ENCODE data around the gene TPK1.

The TPK1 gene

GRCh38 chr7:144835652-144836544, at the start of gene TPK1:
TSS of gene TPK1 (minus strand) at chr7:144836053. CDS start at chr7:144835602, 451 bp downstream.
- peak; percentile 98 for DNase-seq (ENCODE audit: low read depth)

DNA sequence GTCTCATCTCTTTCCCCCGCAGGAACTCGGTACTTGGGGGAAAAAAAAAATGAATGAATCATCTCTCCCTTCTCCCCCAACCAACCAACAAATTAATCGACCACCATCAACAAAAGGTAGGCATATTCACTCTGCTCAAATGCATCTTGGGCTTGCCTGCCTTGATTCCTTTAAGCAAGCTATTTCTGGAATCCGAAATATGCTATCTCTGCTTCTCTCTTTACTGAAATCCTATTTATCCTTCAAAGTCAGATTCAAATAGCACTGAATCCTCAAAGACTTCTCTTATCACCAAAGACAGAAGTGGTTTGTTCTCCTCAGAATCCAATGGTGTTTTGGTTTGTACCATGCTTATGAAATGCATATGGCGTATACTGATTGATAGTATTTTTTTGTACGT, 49.6 kb upstream of the TPK1 start:
- DNase-seq (ENCODE audit: low read depth), result no peak

DNA sequence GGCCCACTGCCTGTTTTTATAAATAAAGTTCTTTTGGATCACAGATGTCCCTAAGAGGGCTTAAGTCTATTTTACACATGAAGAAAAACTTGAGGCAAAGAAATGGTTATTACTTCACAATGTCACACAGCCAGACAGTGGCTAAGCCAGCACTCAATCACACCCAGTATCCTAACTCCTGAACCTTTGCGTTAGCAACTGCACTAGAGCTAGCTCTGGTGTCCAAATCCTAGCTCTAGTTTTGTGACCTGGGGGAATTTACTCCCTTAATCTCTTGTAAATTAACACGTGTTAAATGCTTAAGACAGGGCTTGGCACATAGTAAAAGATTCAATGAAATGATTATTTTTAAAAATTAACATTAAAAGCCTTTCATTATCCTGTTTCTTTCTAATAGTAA, 49.0 kb upstream of the TPK1 start:
- no peak for DNase-seq (ENCODE audit: low read depth)

DNA sequence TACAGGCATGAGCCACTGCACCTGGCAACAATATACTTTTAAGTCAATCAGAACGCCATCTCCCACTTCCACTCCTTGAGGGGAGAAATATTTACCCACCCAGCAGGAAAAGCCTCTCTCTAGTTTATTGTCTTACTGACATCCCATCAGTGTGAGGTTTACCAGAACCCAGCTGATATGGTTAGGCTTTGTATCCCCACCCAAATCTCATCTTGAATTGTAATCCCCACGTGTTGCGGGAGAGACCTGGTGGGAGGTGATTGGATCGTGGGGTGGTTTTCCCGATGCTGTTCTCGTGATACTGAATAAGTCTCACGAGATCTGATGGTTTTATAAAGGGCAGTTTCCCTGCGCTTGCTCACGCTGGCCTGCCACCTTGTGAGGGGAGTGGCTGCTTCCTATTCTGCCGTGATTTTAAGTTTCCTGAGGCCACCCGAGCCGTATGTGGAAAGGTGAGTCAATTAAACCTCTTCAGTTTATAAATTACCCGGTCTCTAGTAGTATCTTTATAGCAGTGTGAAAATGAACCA, 37.5 kb upstream of the TPK1 start:
- no peak for DNase-seq (ENCODE audit: low read depth)

DNA sequence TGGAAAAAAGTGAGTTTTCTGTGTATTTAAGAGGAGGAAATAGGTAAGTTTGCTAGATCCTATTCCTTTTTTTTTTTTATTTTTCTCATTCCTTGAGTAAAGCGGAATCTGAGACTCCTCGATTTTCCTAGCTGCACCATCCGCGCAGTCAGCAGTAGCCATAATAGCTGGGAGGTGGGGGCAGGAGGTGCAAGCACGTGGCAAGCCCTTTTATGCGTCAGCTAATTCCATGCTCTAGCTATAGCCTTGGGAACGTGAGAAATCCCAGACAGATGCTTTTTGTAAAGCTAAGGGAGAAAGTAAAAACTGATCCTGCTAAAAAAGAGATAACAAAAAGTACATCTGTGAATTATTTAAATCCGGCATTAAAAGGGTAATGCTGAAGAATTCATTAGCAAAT, 33.2 kb upstream of the TPK1 start:
- DNase-seq (ENCODE audit: low read depth), result no peak

DNA sequence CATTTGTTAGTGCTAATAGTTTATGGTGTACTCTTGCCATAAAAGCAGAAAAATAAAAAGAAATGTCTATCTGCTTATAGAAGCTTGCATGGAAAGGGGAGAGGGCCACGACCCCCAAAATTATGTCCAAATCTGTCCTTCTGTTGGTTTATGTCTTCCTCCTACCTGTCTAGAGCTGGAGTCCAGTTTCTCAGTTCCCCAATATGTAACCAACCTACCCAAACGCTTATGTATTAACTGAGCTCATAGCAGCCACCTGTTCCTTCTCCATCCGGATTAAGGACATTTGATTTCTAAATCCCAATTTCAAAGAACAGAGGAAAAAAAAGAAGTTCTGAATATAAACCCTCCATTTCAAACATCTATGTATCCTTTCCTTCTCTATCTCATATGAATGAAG, 30.3 kb upstream of the TPK1 start:
- no peak for DNase-seq (ENCODE audit: low read depth)

DNA sequence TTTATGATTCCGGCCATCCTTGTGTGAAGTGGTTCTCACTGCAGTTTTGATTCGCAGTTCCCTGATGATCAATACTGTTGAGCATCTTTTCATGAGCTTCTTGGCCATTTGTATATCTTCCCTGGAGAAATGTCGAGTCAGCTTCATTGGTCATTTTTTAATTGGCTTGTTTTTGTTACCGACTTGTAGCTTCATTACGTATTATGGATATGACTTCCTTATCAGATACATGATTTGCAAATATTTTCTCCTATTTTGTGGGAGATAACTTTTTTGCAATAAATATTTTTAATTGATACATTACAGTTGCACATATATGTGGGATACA, 27.4 kb upstream of the TPK1 start:
- no peak for DNase-seq (ENCODE audit: low read depth)

- no peak for DNase-seq (ENCODE audit: low read depth)
These were observed 26.9 kb upstream of the TPK1 start for GRCh38 chr7:144862612-144863319.

DNA sequence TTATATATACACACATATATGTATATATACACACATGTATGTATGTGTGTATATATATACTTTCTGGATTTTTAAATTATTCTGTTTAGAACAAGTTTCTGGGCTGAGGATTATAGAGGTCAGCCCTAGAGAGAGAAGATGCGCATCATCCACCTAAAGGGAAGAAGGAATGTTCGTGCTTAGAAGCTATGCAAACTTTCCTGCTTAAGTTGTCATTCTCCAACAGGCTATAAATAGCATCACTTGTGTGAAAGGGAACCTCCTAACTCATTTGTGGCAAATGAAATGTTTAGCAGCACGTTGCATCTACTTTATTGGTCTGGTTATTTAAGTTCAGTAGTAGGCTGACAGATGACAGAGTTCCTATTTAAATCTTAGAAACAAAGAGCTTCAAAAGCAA, 23.9 kb upstream of the TPK1 start:
- DNase-seq (ENCODE audit: low read depth), result no peak

DNA sequence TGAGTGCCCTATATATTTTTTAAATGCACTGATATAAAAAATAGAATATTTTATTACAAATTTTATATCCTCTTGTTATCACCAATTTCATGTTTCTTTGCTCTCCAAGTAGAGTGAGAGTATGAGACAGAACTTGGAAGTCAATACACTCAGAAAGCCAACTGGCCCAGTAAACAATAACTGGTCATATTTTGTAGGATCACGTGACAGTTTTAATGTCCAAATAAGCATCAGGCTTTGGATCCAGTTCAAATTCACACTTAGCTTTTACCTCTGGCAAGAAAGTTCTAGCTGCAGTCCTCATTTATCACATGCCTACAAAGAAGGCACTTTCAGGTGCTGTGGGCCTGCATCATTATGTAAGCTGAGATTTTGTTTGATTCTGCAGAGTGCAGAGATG, 21.6 kb upstream of the TPK1 start:
- no peak for DNase-seq (ENCODE audit: low read depth)

GRCh38 chr7:144854839-144855424, 19.1 kb upstream of the TPK1 start:
- peak; percentile 25 for DNase-seq (ENCODE audit: low read depth)

DNA sequence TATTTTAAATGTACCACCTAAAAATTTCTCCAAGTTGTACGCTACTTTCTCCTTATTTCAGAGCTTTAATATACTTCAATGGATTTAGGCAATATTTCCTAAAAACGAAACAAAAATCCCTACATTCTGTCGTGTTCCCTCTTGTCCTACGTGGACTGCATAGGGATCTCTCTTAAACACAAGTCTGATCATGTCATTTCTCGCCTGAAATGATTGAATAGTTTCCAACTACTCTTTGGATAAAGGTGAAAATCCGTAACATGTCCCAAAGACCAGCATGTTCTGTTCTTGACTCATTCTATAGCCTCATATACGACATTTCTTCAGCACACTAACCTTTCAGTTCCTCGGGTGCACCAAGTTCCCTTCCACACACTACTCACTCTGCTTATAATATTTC, 17.7 kb upstream of the TPK1 start:
- no peak for DNase-seq (ENCODE audit: low read depth)

- DNase-seq (ENCODE audit: low read depth), result no peak
These were observed 12.2 kb upstream of the TPK1 start for GRCh38 chr7:144848078-144848477.

DNA sequence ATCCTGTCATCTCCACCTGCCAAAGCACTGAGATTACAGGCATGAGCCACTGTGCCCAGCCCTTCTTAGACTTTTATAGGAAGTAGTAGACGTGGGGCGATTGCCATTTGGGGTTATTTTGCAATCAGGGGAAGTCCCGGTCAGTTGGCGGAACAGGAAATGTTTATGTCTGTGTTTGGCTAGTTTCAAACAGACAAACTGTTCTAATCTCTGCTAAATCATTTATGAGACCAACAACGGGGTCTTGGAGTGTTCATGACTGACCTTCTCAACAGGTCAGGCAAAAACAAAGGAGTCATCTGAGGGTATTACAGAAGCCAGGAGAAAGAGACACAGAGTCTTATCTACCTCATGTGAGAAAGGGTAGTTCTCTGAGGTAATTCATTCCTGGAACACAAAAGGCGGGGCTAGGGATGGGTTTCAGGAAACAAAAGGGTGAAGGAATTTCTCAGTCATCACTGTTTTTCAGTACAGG, 6.6 kb upstream of the TPK1 start:
- DNase-seq (ENCODE audit: low read depth), result peak; percentile 86

DNA sequence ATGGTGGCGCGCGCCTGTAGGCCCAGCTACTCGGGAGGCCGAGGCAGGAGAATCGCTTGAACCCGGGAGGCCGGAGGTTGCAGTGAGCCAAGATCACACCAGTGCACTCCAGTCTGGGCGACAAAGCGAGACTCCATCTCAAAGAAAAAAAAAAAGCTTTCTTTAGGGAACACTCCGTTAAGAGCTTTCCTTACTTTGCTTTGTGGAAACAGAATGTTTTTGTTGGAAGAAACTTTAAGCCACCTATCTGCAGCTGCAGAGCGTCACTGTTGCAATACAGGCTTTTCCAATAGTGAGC, 641 bp upstream of the TPK1 start:
- DNase-seq (ENCODE audit: low read depth), result no peak

- DNase-seq (ENCODE audit: low read depth), result peak; percentile 68
These were observed 670 bp downstream of the TPK1 start for GRCh38 chr7:144835155-144835611.

DNA sequence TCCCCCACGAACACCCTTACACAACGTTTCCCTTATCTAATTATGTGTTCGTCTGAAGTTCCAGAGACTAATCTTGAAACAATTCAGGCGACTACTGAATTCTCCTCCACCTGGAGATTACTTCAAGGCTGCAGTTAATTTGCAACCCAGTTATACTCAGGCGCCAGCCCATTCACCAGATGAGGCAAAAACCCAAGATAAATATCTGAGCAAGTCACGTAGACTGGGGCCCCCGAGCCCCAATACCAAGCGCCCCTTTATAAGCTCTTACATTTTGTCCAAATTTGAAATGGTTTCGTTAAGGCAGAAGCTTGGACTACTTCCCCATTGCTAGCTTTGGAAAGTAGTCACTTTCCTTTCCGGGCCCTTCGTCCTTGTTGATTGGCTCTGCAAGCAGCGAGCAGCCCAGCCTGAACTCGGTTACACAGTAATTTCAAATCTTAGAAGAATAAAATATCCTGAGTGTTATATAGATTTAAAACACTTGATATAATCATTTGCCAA, 1.2 kb downstream of the TPK1 start:
- DNase-seq (ENCODE audit: low read depth), result peak; percentile 57

DNA sequence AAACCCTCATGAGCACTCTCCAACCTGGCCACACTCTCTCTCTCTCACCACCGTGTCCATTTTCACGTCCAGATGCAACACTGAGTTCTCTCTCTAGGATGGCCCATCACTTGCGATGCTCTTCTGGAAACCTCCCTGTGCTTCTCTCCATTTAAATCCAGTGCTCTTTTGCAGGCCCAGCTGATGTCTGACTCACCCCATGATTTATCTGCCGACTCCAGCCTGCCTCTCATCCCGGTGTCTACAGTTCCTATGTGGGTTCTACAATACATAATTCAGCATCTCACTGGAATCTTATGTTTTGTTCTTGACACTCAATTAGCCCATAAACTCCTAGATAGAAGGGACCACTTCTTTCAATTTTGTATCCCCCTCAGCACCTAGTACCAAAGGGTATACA, 5.0 kb downstream of the TPK1 start:
- DNase-seq (ENCODE audit: low read depth), result peak; percentile 64

GRCh38 chr7:144830024-144830785, 5.6 kb downstream of the TPK1 start:
- DNase-seq (ENCODE audit: low read depth), result no peak

DNA sequence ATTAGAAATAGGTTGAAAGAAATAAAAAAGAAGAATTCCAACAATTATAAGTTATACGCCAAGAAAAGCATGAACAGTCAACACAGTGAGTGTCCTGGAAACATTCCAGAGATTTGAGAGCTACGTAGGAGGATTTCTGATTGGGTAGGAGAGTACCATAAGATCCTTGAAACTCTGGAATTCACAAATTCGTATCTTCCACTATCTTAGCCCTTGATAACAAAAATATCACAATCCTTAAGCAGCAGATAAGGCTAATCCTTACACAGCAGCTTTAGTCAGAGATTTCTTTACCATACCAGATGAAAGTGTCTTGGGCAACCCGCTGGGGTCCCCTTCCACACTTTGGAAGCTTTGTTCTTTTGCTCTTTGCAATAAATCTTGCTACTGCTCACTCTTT, 8.2 kb downstream of the TPK1 start:
- peak; percentile 92 for DNase-seq (ENCODE audit: low read depth)

- DNase-seq (ENCODE audit: low read depth), result peak; percentile 18
These were observed 9.6 kb downstream of the TPK1 start for GRCh38 chr7:144826208-144826607.

DNA sequence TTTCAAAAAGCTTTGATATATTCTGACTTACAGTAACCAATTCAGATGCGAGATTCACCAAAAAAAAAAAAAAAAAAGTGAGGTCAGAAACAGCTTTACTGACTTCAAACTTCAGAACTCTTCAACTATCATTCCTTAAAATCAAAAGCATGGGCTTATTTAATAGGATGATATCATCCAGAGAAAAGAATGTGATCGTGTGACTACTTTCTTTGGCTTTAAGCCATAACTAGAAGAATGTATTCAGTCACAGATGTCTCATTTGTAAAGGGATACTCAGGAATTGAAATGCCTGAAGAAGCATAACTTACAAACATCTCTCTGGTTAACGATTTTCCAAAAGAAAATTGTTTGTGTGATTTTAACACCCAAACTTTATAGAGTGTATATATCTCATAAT, 11.5 kb downstream of the TPK1 start:
- peak; percentile 86 for DNase-seq (ENCODE audit: low read depth)

Data from iris pigment epithelial cell (primary cell).